Trophoblast cell (in vitro differentiated cells and primary cell): ENCODE results near the gene PFN4. TPM values are rescaled to one million over a fixed set of nuclear protein-coding genes. Genes with fewer than 3 reads are reported as not detected.

Experiments used
- DNase-seq, 2 donors: peaks; one replicate each; pipeline ENCODE4 v3.0.0-alpha.2; 2016
- H2AFZ ChIP-seq: 2 replicates; pipeline ENCODE4 v1.6.1; 2013; ENCODE audit warnings: low read length, moderate library complexity, mild to moderate bottlenecking; ENCODE audit not compliant: insufficient read depth, poor library complexity
- H2AK5ac ChIP-seq: 2 replicates; pipeline ENCODE4 v1.6.1; 2013; ENCODE audit warnings: mild to moderate bottlenecking, low read length
- H2BK120ac ChIP-seq: 2 replicates; pipeline ENCODE4 v1.6.1; 2013; ENCODE audit warnings: low read length, mild to moderate bottlenecking, moderate library complexity; ENCODE audit not compliant: insufficient read depth, poor library complexity
- H2BK12ac ChIP-seq: 2 replicates; pipeline ENCODE4 v1.6.1; 2013; ENCODE audit warnings: mild to moderate bottlenecking, low read length, moderate library complexity
- H2BK5ac ChIP-seq: 2 replicates; pipeline ENCODE4 v1.6.1; 2013; ENCODE audit warnings: low read length, low read depth, moderate library complexity, mild to moderate bottlenecking; ENCODE audit not compliant: poor library complexity
- H3K14ac ChIP-seq: 2 replicates; pipeline ENCODE4 v1.6.1; 2013; ENCODE audit warnings: mild to moderate bottlenecking, low read length
- H3K18ac ChIP-seq: 2 replicates; pipeline ENCODE4 v1.6.1; 2013; ENCODE audit warnings: mild to moderate bottlenecking, low read length
- H3K23ac ChIP-seq: 2 replicates; pipeline ENCODE4 v1.6.1; 2013; ENCODE audit warnings: low read length
- H3K27ac ChIP-seq: 2 replicates; pipeline ENCODE4 v1.5.1; 2013; ENCODE audit warnings: low read depth, mild to moderate bottlenecking, inconsistent platforms, low read length, moderate library complexity
- H3K27me3 ChIP-seq: 2 replicates; pipeline ENCODE4 v1.6.1; 2013; ENCODE audit warnings: inconsistent platforms, mild to moderate bottlenecking, low read length, moderate library complexity; ENCODE audit not compliant: insufficient read depth
- H3K36me3 ChIP-seq, 2 experiments: 1 replicate in 1 of 2; 2 replicates in 1 of 2; pipeline ENCODE4 v1.6.1; 2013; ENCODE audit warnings: low read length in 2 of 2, mild to moderate bottlenecking in 2 of 2, moderate library complexity in 1 of 2; ENCODE audit not compliant: insufficient read depth in 2 of 2, control insufficient read depth in 1 of 2
- H3K4ac ChIP-seq: 2 replicates; pipeline ENCODE4 v1.6.1; 2013; ENCODE audit warnings: low read depth, mild to moderate bottlenecking, low read length, moderate library complexity
- H3K4me1 ChIP-seq, 2 experiments: 1 replicate in 1 of 2; 2 replicates in 1 of 2; pipeline ENCODE4 v1.6.1; 2013; ENCODE audit warnings: low read length in 2 of 2, mild to moderate bottlenecking in 2 of 2, moderate library complexity in 1 of 2; ENCODE audit not compliant: insufficient read depth in 2 of 2, control insufficient read depth in 1 of 2
- H3K4me2 ChIP-seq: 2 replicates; pipeline ENCODE4 v1.6.1; 2013; ENCODE audit warnings: inconsistent platforms, mild to moderate bottlenecking, low read length, moderate library complexity
- H3K4me3 ChIP-seq: 2 replicates; pipeline ENCODE4 v1.5.1; 2013; ENCODE audit warnings: mild to moderate bottlenecking, low read depth, low read length, inconsistent platforms
- H3K79me1 ChIP-seq: one replicate; pipeline ENCODE4 v1.6.1; 2013; ENCODE audit warnings: low read length
- H3K79me2 ChIP-seq: 2 replicates; pipeline ENCODE4 v1.6.1; 2013; ENCODE audit warnings: low read length, mild to moderate bottlenecking; ENCODE audit not compliant: control insufficient read depth, insufficient read depth, poor library complexity
- H3K9ac ChIP-seq: 2 replicates; pipeline ENCODE4 v1.6.1; 2013; ENCODE audit warnings: mild to moderate bottlenecking, low read length
- H3K9me3 ChIP-seq: 2 replicates; pipeline ENCODE4 v1.6.1; 2013; ENCODE audit warnings: low read depth, mild to moderate bottlenecking, control low read depth, inconsistent platforms, low read length; ENCODE audit not compliant: insufficient read depth
- H4K12ac ChIP-seq: 2 replicates; pipeline ENCODE4 v1.6.1; 2013; ENCODE audit warnings: low read depth, mild to moderate bottlenecking, low read length, moderate library complexity
- H4K8ac ChIP-seq: 2 replicates; pipeline ENCODE4 v1.6.1; 2013; ENCODE audit warnings: low read depth, mild to moderate bottlenecking, low read length, moderate library complexity
- H4K91ac ChIP-seq: one replicate; pipeline ENCODE4 v1.6.1; 2013; ENCODE audit warnings: low read depth, mild to moderate bottlenecking, low read length, moderate library complexity
- WGBS: extraction: QIAGEN DNeasy Blood & Tissue Kit; methylation state at CpG from one replicate; pipeline ENCODE4 v1.1.7; 2013; ENCODE audit warnings: missing lambda C conversion rate; ENCODE audit not compliant: insufficient read length, insufficient coverage; ENCODE audit errors: extremely low coverage; 5-methylcytosine and 5-hydroxymethylcytosine counted together
- polyA plus RNA-seq: library from polyadenylated mRNA; stranded (reverse); fragments of 200-250 nt; gene quantifications from 2 replicates; pipeline ENCODE4 v1.2.3, GENCODE V29; 2013

Gene PFN4
- polyA plus RNA-seq = 0.57 and 0.79 TPM in 2 replicates

- Histone ChIP-seq H3K36me3 (no peaks in the 10 kb centered on the region), H2BK5ac (peak within 1 kb of the TSS; percentile 87)
- WGBS = no CpG with 5 or more reads among the region's 103 CpGs
These were observed at the start of gene PFN4, which contains the start of gene FAM228B for GRCh38 chr2:24123195-24123921. Gene PFN4 (minus strand): TSS chr2:24123334. CDS start chr2:24122535, 799 bp downstream. Gene FAM228B (plus strand): TSS chr2:24123469. CDS start chr2:24124362, 893 bp downstream.

DNA sequence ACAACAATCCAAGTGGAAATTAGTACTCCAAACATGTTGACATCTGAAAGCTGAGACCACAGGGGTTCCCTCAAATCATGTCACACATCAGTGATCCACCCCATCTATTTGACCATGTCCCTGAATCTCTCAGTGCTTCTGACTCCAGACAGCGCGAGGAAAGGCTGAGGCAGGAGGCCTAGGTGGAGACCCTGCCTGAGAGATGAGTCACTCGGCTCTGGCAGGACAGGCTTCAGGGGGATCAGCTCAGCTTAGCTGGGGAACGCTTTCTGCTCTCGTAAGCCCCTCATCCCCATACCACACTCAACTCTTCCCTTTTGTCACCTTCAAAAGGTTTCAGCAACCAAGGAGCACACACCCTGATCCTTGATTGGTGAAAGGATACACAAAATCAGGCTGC, 45.9 kb upstream of the PFN4 start:
- no peak overlapping the region for H4K91ac ChIP-seq
- no peaks in the 10 kb centered on the region for H3K9me3 ChIP-seq
- peaks cover 2% of the 10 kb centered on the region in 2 experiments for H3K4me1 ChIP-seq
- no peak overlapping the region for H2AFZ ChIP-seq
- no peaks in the 10 kb centered on the region for H3K79me1 ChIP-seq
- no CpG with 5 or more reads among the region's 5 CpGs for WGBS
- H3K27me3 ChIP-seq = no peaks in the 10 kb centered on the region
- no peak overlapping the region for H2BK120ac ChIP-seq
- H3K36me3 ChIP-seq = no peaks in the 10 kb centered on the region
- no peak for DNase-seq
- no peak overlapping the region for H3K23ac ChIP-seq
- H3K27ac ChIP-seq = no peak overlapping the region
- H4K8ac ChIP-seq = no peak overlapping the region
- no peak overlapping the region for H3K18ac ChIP-seq
- no peak overlapping the region for H3K4me2 ChIP-seq
- H4K12ac ChIP-seq = no peak overlapping the region
- no peak overlapping the region for H3K4me3 ChIP-seq
- H3K9ac ChIP-seq = no peak overlapping the region
- no peak overlapping the region for H3K4ac ChIP-seq
- no peak overlapping the region for H2BK12ac ChIP-seq
- no peak overlapping the region for H2BK5ac ChIP-seq
- no peaks in the 10 kb centered on the region for H3K79me2 ChIP-seq
- H2AK5ac ChIP-seq = no peak overlapping the region
- H3K14ac ChIP-seq = no peak overlapping the region

More at GRCh38 chr2:24123195-24123921, at the start of gene PFN4, which contains the start of gene FAM228B:
- peak within 1 kb of the TSS; percentile 9 for H3K4ac ChIP-seq
- peaks cover 2% of the 10 kb centered on the region for H3K9me3 ChIP-seq
- H3K4me2 ChIP-seq = peak within 1 kb of the TSS; percentile 83
- peak within 1 kb of the TSS; percentile 91 for H3K4me3 ChIP-seq
- H3K18ac ChIP-seq = peak within 1 kb of the TSS; percentile 60
- H2AK5ac ChIP-seq = no peak within 1 kb of the TSS
- no peak within 1 kb of the TSS for H3K23ac ChIP-seq
- H3K27ac ChIP-seq = peak within 1 kb of the TSS; percentile 69
- peak within 1 kb of the TSS; percentile 78 for H4K91ac ChIP-seq
- H3K4me1 ChIP-seq = peaks cover 0 to 3% of the 10 kb centered on the region in 2 experiments
- H2BK120ac ChIP-seq = peak within 1 kb of the TSS; percentile 85
- H2BK12ac ChIP-seq = peak within 1 kb of the TSS; percentile 38
- H3K79me1 ChIP-seq = peaks cover 12% of the 10 kb centered on the region
- H3K14ac ChIP-seq = peak within 1 kb of the TSS; percentile 97
- H3K9ac ChIP-seq = peak within 1 kb of the TSS; percentile 92
- no peaks in the 10 kb centered on the region for H3K27me3 ChIP-seq
- peak; percentile 59 to 76 for DNase-seq
- H4K12ac ChIP-seq = peak within 1 kb of the TSS; percentile 84
- peak within 1 kb of the TSS; percentile 95 for H4K8ac ChIP-seq
- peak within 1 kb of the TSS; percentile 99 for H2AFZ ChIP-seq
- peaks cover 8% of the 10 kb centered on the region for H3K79me2 ChIP-seq

DNA sequence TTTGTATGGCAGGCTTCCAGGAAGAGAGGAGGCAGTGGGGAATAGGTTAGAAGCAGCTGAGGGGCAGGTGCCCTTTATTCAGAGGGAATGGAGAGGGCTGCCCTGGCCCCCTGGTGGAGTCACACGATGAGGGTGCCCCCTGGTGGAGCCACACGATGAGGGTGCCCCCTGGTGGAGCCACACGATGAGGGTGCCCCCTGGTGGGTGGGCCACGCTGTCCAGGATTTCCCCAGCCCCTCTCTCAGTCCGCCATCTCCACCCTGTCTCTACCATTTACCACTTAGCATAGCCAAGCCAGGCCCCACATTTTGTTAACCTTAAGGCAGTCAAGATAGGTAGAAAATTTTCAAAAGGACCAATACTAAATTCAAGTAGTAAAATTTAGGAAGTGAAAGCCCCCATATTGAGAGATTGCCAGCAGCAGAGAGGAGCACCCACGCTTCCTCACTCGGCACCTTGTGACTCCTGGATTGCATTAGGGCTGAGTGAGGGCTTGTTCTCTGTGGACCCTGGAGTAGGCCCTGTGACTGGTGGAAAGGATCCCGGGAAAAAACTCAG, 41.4 kb upstream of the PFN4 start:
- no CpG with 5 or more reads among the region's 8 CpGs for WGBS
- Histone ChIP-seq H3K79me2 (no peaks in the 10 kb centered on the region), H2AFZ (no peak overlapping the region), H3K36me3 (no peaks in the 10 kb centered on the region), H4K12ac (no peak overlapping the region), H3K4me2 (no peak overlapping the region), H3K14ac (no peak overlapping the region), H3K27ac (no peak overlapping the region), H3K4me1 (peaks cover 2% of the 10 kb centered on the region in 2 experiments), H2BK12ac (no peak overlapping the region), H3K79me1 (no peaks in the 10 kb centered on the region), H2AK5ac (no peak overlapping the region), H3K9ac (no peak overlapping the region), H3K4ac (no peak overlapping the region), H3K23ac (no peak overlapping the region), H3K27me3 (no peaks in the 10 kb centered on the region), H3K4me3 (no peak overlapping the region), H4K91ac (no peak overlapping the region), H2BK5ac (no peak overlapping the region), H2BK120ac (no peak overlapping the region), H3K18ac (no peak overlapping the region), H4K8ac (no peak overlapping the region), H3K9me3 (peaks cover 2% of the 10 kb centered on the region)
- DNase-seq = peak; percentile 23 to 39

GRCh38 chr2:24163601-24164000, 40.5 kb upstream of the PFN4 start:
- H2AK5ac ChIP-seq = no peak overlapping the region
- no peaks in the 10 kb centered on the region for H3K79me2 ChIP-seq
- H3K27ac ChIP-seq = no peak overlapping the region
- no peaks in the 10 kb centered on the region for H3K4me1 ChIP-seq
- DNase-seq = no peak
- H4K91ac ChIP-seq = no peak overlapping the region
- H2BK12ac ChIP-seq = no peak overlapping the region
- no peak overlapping the region for H3K18ac ChIP-seq
- no peak overlapping the region for H3K9ac ChIP-seq
- H3K4me2 ChIP-seq = no peak overlapping the region
- no peaks in the 10 kb centered on the region for H3K27me3 ChIP-seq
- no peak overlapping the region for H2BK5ac ChIP-seq
- peaks cover 2% of the 10 kb centered on the region for H3K9me3 ChIP-seq
- no CpG with 5 or more reads among the region's 2 CpGs for WGBS
- H3K79me1 ChIP-seq = no peaks in the 10 kb centered on the region
- H3K36me3 ChIP-seq = no peaks in the 10 kb centered on the region
- H3K23ac ChIP-seq = no peak overlapping the region
- no peak overlapping the region for H4K8ac ChIP-seq
- no peak overlapping the region for H4K12ac ChIP-seq
- no peak overlapping the region for H3K4me3 ChIP-seq
- no peak overlapping the region for H2AFZ ChIP-seq
- no peak overlapping the region for H3K14ac ChIP-seq
- H2BK120ac ChIP-seq = no peak overlapping the region
- H3K4ac ChIP-seq = no peak overlapping the region
